Stimulated activated CD4-positive, alpha-beta T cell treated with anti-CD3 and anti-CD28 coated beads, Interleukin-1b, Interleukin-23, amount 100 ng/mL, for 48 hours (primary cell): Measurements from ENCODE around the gene FGF12.
"Not testable (repeated sequence)": the region's sequence is repeated elsewhere in the genome, so short reads cannot be mapped to it uniquely, and the experiment has no call there.

ENCODE experiments used
- DNase-seq: peaks from one replicate; pipeline ENCODE4 v3.0.0-alpha.2; 2020

Gene FGF12

DNA sequence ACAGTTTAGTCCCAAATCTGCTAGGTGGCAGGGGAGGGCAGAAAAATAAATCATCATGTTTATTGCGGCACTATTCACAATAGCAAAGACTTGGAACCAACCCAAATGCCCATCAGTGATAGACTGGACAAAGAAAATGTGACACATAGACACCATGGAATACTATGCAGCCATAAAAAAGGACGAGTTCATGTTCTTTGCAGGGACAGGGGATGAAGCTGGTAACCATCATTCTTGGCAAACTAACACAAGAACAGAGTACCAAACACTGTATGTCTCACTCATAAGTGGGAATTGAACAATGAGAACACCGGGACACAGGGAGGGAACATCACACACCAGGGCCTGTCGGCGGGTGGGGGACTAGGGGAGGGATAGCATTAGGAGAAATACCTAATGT is 150.6 kb downstream of the FGF12 start:
- DNase-seq = not testable (repeated sequence)

DNA sequence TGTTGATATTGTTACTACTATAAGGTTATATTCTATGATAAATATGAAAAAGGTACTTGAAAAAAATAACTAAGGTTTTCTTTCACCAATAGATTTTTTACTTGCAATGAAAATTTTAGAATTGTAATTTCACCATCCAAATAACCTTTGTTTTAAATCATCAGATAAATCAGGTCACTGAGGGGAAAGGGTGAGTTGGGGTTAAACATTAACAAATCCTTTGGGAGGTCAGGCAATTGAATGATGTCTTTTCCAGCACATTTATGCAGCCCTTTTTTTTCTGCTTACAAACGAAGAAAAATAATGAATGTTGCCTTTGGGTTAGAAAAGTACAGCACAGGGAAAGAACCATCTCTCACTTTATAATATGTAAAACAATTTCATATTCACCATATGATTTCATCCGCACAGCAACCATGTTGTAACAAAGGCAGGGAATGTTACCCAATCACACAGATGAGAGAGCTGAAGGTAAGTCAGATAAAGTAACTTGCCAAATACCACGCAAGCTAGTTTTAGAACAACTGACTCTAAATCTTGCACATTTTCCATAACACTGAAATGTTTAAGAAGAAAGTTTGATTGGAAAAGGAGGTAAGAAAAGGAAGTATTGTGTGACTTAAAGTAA is 151.3 kb downstream of the FGF12 start:
- DNase-seq = no peak

DNA sequence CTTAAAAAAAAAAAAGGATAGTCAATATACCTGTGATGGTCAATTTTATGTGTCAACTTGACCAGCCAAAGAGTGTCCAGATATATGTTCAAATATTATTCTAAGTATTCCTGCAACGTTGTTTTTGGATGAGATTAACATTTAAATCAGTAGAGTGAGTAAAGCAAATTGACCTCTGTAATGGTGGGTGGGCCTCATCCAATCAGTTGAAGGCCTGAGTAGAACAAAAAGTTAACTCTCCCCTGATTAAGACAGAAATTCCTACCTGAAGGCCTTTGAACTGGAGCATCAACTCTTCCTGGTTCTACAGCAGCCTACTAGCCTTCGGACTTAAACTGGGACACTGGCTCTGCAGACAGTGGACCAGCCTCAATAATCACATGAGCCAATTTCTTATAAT is 154.1 kb downstream of the FGF12 start:
- no peak for DNase-seq

DNA sequence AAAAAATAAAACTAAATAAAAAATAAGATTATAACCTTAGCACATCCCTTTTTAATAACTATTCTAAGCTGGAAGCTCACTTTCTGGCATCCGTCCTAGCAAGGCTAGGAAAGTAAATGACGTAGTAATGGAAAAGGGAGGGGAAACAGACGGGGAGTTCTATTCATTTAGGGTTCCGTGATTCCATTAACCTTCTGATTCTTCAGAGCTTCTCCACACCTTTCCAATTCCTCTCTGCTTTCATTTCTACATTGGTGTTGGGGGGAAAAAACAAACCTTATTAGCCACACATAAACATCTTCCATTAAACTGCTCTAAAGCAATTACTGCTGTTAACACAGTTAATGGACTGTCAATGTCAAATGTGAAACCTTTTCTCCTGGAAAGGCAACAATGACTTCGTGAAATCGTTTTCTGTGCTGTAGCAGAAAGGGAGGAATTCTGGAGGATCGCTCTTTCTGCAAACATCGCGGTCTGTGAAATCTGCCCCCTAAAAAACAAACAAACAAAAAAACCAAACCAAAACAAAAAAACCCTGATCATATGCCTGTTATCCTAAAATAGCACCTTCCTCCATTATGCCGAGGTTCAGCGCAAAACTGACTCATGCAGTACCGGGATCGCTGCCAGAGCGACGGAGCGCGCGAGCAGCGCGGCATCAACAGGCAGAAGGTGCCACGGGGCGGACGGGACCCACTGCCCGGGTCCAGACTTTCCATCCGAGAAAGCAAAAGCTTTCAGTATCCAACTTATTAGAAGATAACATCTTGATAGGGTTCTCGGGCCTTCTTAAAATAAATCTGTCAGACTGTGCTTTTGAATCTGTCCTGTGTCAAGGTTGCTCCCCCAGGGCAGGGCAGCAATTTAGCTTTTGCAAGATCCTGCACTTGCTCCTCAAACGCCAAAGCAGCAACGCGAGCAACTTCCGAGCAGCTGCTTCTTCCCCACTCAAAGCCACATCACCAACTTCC is 156.2 kb downstream of the FGF12 start:
- peak; percentile 4 for DNase-seq

DNA sequence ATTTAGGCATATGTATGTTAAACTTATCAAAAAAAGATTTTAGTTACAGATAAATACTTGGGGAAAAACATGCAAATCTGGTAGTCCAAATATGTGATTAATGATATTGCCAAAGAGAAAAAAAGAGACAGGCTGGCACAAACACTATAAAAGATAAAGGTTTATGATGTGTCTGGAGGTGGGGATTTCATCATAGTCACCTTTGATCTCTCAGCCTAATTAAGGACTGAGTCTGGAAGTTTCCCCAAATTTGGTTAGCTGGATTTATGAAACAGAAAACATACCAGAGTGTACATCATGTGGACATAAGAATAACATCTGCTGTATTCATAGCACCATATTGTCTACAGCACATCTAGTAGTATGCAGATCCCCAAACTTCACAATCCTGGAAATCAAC is 157.0 kb downstream of the FGF12 start:
- DNase-seq = no peak

DNA sequence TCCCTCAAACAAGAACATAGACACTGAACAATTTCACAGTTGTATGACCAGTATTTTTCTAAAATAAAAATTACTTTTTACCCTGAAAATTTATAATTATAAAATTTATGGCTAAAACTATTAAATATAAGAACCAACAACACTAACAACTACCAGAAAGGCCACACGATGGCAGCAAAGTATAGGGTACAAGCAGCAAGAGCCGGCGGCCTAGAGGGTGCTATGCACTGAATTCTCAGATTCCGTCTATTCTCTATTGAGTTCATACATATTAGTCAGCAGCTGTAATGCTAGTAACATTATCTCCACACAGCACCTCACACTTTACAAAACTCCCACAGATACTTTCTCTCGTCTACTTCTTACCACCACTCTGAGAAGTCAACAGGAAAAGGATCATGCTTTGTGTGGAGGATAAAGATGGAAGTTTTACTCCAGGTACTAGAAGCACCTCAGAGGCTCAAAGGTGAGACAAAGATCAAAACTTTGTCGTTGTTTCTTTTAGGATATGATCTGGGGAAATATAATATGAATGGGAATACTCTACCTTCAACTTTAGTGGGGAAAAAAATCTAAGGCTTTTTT is 160.5 kb downstream of the FGF12 start:
- peak; percentile 60 for DNase-seq

DNA sequence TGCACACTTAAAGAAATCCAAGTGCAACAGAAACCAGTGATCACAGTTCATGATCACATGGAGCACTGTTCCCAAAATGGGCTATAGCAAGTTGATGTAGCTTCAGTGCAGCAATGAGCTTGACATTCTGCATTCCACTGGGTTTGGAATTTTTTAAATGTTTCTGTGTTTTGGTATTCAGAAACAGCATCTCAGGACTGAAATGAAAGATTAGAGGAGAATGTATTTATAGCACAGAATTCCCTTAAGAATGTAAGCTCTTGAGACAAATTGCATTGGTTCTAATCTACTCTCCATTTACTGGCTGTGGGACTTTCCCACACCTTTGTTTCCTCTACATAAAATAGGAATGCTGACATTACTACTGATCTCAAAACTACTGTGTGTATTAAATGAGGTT is 162.7 kb downstream of the FGF12 start:
- DNase-seq = no peak

DNA sequence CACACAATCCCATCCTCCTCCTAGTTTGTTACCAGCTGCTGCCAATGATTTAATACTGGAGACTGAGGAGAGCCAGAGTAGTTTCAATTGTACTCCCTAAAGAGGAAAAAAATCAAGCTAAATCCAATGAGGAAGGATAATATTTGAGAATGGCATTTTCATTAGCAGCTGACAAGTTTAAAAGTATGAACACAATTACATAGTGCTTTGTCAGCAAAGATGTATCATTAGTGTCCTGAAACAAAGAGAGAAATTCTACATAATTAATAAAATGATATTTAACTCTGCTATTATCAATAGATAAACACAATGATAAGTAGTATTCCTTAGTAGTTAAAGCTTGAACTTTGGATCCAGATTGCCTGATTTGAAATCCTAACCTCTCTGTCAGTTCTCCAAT is 163.9 kb downstream of the FGF12 start:
- no peak for DNase-seq

DNA sequence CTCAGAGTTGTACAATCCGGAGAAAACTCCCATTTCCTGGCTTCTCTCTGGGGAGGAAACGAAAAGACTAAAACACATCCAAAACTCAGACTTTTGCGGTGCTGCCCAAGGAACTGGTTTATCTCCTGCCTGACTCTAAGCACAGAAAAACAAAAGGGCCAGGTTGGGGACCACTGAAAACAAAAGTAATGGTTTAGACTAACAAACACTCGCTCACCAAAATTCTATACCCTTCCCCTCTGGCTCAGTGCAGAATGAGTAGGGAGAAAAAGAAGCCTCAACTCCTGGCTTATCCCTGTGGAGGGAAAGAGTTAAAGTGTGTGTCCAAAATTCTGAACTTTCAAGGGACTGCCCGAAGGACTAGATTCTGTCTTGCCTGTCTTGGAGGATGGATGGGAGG is 173.6 kb downstream of the FGF12 start:
- DNase-seq = no peak

DNA sequence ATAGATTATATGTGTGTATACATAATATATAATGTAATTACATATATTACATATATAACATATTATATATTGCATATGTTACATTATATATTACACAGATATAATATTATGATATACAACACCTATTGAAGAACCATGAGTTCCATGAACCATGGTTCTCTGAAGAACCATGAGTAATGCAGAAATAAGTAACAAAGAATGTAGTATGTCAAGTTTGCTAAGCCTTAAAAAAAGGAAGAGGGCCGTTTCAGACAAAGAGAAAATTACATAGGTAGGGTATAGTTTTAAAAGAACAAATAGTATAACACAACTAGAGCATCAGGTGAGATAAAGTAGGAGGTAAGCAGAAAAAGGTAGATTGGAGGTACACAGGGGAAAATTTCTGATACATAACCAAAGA is 177.0 kb downstream of the FGF12 start:
- DNase-seq = no peak

DNA sequence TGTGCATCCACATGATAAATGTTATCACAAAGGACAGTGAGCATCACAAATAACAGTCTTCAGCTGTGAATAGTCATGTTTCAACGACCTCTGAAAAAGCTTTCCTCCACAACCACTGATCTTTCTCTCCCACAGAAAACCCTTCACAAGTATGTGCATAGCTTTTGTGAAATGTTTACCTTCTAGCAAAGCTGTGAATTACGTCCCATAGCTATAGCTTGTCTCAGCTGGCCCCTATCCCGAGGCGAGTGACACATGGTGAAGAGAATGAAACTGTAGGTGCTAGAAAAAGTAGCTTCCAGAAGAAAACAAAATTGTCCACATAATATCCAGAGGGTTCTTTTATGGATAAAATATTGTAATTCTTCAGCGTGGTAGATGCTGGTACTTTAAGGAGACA is 182.0 kb downstream of the FGF12 start:
- no peak for DNase-seq

DNA sequence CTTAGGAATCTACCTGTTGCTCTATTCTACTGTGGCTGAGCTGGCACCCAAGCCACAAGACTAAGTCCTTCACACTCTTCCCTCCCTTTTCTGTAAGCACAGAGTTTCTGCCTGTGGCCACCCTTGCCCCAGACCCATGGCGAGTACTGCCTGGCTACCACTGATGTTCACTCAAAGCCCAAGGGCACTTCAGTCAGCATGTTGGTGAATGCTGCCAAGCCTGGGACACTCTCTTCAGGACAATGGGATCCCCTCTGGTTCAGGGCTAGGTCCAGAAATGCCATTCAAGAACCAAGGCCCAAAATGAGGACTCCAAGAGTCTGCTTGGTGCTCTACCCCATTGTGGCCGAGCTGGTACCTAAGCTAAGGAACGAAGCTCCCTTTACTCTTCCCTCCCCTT is 184.2 kb downstream of the FGF12 start:
- DNase-seq = no peak

DNA sequence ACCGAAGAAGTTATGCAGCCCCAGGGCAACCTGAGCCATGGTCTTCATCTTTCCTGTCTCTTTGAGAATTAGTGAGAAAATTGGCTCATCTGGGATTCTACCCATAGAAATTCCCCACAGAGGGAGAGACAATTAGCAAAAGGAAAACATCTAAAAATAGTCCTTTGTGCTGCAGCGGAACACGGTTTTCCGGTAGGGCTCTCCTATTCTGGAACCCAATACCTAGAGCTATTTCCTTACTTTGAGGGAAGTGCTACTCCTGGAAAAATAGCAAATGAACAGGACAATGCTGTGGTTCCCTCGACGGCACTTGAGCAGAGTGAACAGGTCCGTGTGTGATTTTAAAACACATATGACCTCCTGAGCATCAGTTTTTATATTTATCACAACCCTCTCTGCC is 210.5 kb downstream of the FGF12 start:
- no peak for DNase-seq

DNA sequence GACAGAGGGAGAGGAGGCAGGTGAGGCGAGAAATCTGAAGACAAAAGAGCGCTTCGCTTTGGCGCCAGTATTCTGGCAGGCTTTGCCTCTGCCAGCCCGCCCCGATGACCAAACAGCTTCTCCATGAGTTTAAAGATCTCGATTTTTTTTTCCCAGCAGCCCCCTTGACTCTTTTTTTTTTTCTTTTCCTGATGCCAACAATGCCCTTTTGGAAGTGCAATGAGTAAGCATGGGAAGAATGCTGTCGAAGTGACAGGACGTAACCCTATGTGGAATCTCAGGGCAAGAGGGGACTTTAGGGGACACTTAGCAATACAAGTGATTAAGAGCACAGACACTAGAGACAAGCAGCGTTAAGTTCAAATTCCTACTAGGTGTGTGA is 211.7 kb downstream of the FGF12 start:
- no peak for DNase-seq

DNA sequence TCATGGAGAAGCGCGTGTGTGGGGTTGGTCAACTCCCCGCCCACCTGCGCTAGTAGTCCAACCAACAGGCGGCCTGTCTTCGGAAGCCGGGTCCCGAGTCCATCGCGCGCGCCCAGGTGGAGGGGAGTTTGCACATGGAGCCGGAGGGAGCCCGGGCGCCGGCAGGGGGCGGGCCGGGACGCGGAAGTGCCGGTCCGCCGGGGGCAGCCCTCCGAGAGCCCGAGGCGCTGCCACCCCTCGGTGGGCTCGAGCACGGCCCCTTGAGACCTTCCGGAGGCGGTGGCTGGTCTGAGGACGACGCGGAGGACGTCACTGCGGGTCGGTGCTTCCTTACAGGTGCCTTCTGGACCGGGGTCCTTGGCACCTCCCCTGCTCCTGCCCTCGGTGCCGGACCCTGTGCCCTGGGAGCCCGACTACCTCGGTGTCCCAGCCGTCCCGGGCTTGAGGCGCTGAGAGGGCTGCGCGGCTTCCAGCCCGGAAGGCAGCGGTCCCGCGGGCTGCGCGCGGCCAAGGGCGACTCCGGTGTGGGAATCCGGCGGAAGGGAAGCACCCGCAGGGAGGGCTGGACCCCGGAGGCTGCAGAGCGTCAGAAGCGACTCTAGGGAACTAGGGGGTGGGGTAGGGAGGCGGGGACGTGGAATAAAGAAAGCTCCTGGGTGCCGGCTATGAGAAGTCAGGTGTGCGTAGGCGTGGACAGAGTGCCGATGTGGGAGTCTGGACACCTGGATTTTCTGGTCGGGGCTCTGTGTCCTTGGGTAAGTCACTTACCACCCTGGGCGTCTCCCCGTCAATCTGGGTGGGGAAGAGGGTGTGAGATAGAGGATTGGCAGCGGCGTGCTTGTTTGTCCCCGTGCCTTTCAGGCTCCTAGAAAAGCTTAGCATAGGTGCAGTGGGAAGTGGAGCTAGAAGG is 212.3 kb downstream of the FGF12 start:
- DNase-seq = peak; percentile 4

DNA sequence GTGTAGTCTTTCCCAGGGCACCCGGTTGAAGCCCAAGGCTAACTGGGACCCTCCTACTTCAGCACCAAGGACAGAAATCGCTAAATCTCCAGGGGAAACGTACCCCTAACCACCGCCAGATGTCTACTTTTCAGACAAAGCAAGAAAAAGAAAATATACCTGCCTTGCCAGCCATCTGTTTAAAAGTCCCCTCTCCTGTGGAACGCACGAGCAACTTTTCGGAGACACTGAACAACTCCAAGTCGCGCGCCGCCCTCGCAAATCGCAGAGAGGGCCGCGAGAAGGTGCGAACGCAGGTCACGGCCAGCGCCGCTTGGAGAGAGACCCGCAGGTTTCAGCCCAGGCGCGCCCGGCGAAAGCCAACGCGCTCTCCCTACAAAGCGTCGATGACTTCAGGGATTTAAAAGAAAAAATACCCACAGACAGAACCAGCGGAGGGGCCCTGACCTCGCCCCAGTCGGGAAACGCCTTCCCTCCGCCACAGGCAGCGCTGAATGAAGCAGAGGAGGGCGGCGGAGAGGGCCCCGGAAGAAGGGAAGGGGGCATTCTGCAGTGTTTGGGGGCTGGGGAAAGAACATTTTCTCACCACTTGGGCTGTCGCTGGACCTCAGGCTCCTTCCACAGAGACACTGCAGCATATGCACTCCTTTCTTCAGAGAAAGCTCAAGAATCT is 213.1 kb downstream of the FGF12 start:
- DNase-seq = no peak

DNA sequence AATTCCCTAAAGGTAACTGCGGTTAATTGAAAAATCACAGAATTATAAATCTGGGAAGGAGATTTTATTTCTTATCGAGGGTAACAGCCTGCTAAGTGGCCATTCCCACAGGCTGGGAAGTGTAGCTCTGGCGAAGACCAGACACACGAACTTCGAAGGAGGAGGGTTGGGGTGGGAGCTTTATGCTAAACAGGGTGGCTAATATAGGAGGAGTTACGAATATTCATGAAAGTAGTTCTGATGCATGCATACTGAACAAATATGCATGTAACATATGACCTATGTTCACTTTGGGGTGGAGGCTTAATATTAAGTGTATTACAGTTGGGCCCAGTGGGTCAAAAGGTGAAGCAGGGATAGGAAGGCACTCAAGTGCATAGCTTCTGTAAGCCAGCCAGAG is 221.6 kb downstream of the FGF12 start:
- no peak for DNase-seq

DNA sequence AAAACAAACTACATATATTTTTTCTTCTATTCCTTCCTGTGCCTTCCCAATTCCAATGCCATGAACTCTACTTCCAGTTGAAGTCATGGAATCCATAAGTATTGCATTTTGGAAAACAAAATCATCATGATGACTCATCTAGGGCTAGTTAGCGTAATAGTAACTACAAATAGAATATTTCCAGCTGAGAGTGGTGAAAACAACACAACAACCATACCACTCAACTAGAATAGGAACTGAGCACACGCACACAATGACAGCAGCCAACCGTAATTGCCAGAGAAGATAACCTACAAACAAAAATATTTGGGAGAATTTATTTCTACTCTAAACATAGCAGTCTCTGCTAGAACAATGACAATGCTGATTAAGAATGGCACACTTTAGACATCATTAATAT is 225.9 kb downstream of the FGF12 start:
- DNase-seq = no peak

DNA sequence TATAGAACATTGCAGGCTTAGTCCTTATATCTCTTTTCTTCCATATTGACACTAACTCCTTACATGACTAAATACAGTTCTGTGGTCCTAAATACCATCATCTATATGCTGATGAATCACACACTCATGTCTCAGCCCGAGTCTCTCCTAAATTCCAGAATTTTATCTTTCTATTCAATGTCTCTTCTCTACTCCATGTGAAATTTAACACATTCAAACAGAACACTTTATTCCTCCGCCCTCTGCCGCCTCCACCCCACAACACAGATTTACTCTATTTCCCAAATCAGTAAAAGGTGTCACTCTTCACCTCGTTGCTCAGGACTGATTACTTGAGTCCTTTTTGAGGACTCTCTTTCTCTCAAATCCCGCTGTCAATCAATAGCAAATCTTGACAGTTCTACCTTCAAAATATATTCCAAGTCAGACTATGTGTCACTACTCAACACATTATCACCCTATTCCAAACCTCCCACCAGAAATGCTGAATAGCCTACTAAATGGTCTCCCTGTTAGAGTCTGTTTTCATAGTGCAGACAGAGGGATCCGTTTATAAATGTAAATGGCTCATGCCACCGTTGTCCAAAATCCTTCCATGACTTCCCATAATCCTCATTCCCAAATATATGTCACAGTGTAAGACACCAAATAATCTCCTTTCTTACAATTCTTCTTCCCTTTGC is 230.3 kb downstream of the FGF12 start:
- DNase-seq = no peak

DNA sequence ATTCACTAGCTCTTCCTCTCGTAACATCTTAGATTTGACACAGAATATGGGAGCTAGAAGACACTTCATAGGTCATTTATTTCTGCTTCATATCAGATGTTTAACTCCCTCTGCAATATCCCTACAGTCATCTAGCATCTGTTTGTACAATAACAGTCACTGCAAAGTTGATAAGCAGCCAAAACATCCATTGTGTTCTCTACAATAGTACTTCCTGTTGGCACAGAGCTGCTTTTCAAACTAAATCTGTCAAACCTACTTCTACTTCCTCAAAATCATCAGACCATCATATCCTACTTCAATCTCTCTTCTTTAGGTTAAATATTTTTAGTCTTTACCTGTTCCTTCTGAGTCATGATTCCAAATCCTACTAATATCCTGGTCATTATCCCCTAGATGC is 233.2 kb downstream of the FGF12 start:
- DNase-seq = no peak

DNA sequence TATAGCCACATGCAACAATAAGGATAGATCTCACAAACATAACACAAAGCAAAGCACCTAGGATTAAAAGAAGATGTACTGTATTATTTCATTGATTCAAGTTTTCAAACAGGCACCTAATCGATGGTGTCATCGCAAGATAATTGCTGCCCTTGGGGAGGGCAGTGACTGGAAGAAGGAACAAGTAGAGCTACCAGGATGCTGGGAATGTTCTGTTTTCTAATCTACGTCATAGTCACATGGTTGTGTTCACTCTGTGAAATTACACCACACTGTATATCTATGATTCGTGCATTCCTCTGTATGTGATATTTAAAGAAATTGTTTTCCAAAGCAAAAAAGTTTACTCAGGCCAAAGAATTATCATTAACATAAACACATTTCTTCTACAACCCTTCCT is 236.6 kb downstream of the FGF12 start:
- DNase-seq = no peak

DNA sequence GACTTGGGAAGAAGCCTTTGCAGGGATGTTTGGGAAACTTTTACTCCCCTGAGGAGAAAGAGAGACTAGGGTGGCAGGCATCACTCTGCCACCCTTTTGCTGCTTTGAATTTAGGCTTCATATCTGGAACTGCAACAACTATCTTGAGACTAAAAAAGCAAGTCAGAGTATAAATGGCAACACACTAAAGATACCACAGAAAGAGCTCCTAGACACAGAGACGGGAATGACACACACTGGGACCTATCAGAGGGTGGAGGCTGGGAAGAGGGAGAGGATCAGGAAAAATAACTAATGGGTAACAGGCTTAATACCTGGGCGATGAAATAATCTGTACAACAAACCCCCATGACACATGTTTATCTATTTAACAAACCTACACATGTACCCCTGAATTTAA is 237.8 kb downstream of the FGF12 start:
- DNase-seq = no peak
